NCI-H187 treated with DMSO at 0.1 percent for 48 hours (cell line): Measurements from ENCODE around the gene CDH4.

ENCODE experiments used
- DNase-seq: peaks from one replicate; lab custom pipeline; 2025; lab: John Stamatoyannopoulos, UW

CDH4 gene

DNA sequence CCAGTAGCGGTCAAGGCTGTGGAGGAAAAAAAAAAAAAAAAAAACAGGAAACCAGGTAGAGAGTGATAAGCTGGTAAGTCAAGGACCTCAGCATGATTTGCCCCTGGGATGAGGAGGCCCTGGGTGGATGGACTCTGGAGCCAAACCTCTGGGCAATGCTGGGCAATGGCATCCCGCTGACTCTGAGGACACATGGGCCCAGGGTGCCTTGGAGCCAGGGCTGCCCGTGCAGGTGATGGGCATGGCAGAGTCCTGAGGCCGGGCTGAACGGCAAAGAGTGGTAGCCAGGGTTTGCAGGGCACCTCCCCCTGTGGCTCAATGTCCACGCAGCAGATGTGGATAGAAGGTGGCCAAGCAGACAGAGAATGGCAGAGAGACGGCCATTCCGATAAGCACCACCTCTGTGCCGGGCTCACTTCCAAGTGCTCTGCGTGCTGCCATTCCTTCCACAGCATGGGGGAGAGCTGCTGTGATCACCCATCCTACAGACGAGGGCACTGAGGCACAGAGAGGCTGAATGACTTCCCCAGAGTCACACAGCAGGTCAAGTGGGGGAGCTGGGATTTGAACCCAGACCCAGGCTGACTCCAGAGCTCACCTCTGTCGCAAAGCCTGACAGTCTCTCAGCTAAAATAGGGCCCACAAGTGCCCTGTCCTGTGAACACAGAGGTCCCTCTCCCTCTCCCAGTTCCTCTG is 353.9 kb downstream of the CDH4 start:
- DNase-seq = no peak

DNA sequence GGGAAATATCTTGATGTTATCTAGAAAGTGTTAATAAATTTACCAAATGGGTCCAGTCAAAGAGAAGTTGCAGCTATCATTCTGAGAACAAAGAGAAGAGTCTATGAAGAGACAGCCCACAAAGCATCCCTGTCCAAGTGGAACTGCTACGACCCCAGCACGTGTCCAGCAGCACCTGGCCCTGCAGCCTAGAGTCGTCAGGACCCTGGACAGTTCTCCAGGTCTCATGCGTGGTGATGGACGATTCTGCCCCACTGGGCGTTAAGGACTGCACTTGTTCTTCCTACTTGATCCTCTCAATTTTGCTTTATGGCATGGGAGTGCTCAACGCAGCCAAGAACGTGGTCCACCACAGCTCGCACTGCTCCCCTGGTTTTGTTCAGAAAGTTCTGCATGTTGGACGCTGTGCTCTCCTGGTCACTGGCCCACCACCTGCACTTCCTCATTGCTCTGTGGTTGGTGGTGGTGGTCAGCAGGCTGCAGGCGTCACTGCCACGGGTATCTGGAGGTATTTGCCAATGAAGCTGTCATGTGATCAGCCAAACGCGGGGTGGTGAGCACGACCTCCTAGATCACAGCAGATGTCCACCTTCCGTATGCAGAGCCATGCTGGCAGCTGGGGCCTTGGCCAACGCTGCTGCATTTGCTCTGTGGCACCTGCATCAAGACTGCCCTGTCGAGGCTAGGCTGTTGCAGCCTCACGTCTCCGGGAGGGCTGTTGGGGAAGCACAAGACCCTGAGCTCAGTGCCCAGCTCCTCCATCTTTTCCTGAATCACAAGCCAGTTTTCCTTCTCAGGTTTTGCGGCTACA is 356.4 kb downstream of the CDH4 start:
- no peak for DNase-seq

GRCh38 chr20:61609461-61609860 is 357.4 kb downstream of the CDH4 start:
- no peak for DNase-seq

DNA sequence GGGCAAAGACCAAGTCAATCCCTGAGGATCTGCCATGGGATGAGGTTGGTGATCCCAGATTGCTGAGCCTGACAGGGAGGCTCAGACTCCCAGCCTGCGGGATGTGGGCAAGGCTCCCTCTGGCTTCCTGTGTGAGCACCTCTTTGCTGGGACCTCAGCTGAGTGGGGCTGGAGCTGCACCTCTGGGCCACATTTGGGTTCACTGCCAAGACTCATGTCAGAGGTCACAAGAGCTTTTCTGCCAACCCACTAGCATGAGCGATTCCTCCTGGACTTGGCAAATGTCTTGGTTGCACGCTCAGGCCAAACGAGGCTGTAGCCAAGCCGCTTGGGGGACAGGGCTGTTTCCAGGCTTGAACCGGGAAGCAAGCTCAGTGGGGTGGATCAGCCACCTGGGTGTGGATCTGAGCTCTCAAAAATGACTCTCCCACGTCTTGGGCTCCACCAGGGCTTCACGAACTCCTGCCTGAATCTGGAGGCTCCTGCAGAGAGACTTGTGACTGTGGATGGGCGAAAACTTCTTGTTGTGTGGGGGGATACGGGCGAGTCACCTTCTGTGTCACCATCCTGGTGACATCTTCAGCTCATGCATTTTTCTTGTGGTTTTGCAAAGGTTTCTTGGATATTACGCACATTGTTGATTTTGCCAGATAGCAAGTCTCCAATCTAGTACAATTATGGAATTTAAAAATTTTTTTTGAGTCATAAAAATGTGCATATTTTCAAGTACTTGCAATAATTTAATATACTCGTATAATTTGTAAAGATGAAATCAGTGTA is 359.5 kb downstream of the CDH4 start:
- DNase-seq = no peak

- no peak for DNase-seq
Observed at GRCh38 chr20:61613917-61614705, 362.1 kb downstream of the CDH4 start.

DNA sequence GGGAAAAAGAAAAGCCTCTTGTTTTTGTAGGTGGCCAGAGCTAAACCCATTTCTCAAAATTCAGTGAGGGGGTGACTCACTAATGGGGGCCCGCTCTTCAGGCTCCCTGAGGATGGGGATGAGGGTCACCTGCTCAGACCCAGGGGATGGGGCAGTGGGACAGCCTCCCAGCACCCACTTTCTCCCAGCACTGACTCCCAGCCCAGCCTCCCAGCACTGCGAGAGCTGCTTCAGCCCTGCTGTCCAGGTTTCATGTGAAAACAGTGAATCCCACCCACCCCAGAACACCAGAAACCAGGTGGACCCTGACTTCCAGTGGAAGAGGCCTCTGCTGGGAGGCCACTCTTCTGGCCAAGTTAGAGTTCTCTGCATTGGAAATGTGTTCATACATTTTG is 362.6 kb downstream of the CDH4 start:
- no peak for DNase-seq

DNA sequence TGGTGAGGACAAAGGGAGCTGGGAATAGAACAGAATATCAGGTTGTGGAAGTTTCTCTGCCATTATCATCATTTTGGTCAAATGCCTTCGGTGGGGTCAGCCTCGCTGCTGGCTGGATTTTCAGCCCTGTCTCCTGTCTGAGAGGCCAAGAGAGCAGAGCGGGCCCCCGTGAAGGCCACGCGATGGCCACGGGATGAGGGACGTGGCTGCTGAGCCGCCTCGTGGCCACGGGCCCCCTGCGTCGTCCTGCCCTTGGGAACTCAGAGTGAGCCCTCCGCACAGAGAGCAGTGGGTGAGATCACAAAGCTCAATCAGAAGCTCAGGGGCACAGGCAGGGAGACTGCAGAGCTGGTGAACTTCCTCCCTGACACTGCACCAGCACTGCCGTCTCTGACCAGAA is 363.7 kb downstream of the CDH4 start:
- DNase-seq = no peak

DNA sequence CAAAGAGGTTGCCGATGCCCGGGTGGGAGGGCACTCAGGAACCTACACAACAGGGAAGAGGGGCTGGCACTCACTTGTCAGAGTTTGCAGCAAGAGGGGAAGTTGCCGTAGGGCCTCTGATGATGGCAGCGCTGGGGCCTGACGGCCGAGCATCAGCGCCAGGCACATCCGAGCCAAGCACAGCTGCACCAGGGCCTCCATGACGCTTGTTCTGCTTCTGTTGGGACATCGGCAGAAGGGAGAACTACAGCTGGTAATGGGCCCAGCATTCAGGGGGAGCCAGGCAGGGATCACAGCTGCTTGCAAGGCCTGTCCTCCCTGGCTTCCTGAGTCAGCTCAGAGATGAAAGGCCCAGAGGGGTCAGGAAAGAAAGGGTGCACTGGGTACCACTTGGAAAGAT is 367.7 kb downstream of the CDH4 start:
- DNase-seq = no peak

DNA sequence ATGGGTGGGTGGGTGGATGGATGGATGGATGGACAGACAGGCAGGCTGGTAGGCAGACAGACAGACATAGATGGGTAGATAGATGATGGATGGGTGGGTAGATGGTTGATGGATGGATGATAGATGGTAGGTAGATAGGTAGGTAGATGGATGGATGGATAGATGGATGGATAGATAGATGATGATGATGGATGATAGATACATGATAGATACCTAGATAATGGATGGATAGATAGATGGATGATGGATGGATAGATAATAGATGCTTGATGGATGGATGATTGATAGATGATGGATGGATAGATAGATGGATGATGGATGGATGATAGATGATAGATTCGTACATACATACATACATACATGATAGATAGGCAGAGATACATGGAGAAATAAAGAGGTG is 368.1 kb downstream of the CDH4 start:
- DNase-seq = no peak

- DNase-seq = no peak
Observed at GRCh38 chr20:61621035-61621730, 369.1 kb downstream of the CDH4 start.

- DNase-seq = no peak
Observed at GRCh38 chr20:61621852-61622251, 369.8 kb downstream of the CDH4 start.

DNA sequence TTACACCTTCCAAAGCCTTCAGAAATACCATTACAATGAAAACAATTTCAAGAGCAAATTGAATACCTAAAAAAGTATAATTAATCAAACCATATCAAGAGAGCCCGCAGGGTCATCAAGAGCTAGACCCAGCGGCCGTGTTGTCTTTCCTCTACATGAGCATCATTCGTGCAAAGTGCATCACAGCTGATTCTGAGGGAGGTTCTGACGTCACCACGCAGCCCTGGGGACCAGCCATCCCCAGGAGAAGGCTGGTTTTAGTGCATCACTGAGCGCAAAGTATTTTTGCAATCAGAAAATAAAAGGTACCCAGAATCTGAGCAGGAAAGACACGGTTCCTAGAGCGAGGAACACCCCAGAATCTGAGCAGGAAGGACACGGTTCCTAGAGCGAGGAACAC is 371.4 kb downstream of the CDH4 start:
- no peak for DNase-seq

DNA sequence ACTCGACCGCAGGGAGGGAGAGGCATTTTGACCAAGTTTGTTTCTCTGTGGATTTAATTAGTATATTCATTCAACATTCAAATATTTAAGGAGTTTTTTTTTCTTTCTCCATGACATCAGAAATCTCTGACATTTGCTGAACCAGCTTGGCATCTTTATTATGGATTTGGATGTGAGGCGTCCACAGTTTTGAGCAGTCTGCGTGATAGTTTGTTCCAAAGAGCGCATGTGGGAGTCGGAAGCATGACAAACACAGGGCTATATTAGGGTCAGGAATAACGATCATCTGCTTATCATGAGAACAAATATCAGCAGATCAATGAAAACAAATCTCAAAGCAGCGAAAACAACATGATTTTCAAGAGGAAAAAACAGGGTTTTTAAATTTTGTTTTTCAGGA is 373.2 kb downstream of the CDH4 start:
- no peak for DNase-seq

DNA sequence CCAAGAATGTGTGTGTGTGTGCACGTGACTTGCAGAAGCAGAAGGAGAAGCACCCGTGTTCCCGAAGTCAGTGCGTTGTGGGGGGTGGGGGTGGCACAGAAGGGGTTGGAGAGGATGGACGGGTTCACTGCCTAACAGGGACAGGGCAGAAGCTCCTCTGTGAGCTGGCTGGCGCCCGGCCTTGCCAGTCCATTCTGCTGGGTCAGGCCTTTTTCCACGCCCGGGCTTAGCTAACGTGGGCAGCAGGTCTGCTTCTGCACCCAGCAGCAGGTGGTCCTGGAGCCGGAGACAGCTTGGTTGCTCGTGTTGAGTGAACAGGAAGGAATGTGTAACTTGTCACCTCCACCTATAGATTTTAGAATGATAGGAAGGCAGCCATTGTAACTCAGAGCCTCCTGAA is 374.4 kb downstream of the CDH4 start:
- no peak for DNase-seq

DNA sequence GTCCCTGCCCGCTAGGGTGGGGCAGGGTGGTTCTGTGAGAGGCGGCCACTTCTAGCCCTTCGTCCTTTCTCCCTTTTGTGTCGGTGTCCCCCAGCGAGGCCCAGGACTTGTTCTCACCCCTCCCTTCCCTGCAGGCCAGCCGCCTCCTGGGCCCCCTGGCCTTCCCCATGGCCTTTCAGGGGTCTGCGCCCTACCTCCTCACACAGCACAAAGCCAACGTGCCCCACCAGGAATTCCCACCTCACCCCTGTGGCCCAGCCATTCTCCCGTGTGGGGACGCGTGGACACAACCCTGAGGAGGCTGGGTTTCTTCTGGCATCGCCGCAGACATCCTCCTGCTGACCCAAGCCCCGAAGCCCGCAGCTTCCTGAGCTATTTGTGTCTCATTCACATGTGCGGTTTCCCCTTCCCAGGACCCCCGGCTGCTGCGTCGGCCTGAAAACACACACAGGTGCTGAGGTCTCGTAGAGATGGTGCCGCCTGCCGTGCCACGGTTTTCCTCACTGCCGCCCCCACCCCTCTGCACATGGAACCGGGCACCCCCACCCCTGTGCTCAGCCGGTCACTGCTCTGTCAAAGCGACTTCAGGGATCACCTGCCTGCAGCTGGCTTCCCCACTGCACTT is 375.8 kb downstream of the CDH4 start:
- DNase-seq = no peak

DNA sequence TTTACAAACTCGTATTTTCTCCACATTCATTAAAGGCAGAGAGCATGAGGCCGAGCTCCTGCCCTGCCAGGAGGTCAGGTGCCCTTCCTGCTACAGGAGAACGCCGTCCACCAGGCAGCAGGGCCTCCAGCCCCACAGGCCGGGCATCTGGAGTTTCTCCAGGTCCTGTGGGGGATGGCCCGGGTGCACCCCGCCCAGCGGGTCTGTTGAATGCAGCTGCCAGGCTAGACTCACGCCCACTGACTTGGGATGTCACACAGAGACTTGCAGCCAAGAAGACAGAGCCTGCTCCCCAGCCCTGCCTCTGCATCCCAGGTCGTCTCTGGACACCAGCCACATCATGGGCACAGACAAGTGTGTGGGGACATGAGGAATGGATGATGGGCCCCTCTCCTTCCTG is 376.4 kb downstream of the CDH4 start:
- DNase-seq = no peak

DNA sequence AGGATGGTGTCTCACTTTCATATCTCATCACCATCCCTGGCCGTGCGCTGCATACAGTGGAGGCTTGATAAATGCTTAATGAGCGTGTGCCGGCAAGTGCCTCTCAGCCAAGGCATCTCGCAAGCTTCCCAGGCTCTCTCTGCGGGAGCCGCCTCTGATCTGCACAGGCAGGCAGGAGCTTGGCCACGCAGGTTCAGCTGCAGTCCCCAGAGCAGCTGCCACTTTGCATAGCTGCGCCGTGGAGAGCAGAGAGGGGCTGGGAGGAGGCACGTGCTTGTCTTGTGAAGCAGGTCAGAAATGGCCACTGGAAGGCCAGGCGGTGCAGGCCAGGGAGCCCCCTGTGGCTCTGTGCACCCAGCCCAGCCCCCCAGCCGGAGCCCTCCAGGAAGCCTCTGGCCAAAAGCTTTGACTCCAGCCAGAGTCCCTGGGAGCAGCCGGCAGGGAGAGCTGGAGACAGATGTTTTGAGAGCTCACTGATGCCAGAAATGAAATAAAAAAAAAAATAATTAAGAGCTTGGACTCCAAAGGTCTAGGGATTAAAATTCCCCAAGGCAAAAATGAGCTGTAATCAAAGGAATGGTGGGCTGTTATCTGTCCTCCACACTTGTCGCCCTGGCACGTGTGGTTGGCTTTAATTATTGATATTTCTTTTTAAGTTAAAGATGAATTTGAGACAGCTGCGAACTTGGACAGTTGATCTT is 377.0 kb downstream of the CDH4 start:
- DNase-seq = no peak

DNA sequence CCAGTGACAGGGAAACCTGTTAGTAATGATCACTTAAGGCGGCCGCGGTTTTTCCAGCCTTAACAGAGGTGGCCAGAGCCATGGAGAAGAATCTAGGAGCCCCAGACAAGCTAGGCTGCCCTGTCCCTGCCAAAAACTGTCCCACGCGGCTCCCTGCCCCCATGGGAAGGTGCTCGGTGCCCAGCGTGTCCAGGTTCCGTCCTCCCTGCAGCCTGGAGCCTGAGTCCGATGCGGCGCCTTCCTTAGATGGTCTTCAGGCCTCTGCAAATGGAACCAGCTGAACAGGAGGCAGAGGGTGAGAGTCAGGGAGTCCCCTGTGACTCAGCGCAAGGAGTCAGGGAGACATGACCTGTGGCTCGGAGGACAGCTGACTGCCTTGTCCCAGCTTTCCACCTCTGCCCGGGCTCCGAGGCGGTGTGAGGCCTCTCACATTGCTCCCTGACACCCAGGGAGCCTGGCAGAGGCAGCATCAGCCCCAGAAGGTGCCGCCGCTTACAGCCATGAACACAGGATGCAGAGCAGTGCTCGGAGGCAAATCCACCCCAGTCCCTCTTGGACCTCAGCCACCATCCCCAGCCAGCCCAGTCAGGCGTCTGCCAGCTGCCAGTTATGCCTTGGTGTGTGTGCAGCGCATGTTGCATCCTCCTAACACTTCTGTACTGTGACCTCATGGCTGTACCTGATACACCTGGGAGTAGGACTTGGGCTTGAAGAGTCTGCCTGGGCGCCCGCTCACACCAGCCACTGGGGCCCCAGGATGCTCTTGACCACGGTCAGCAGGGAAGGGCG is 377.7 kb downstream of the CDH4 start:
- no peak for DNase-seq

GRCh38 chr20:61630391-61630650 is 378.3 kb downstream of the CDH4 start:
- DNase-seq = no peak

DNA sequence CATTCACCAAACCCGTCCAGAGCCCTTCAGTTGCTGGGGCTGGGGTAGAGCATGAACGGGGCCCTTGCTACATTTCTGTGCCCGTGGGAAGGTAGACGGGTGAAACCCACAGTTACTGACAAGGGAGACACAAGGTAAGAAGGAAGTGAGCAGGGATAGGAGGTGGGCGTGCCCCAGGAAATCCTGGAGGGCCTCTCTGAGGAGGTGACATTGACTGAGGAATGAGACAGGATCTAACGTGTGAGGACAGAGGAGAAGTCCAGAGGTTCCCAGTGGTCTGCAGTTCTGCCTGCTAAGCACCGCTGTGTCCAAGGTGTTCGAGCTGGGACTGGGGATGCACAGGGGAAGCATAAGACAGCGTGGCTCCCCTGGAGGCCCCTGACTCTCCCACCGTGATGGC is 378.8 kb downstream of the CDH4 start:
- no peak for DNase-seq
